GM19043 (cell line): ENCODE results near the gene EMX2.
"Not testable (repeated sequence)": the region's sequence is repeated elsewhere in the genome, so short reads cannot be mapped to it uniquely, and the experiment has no call there.

Source experiments
- ATAC-seq: cut with Tn5 transposase; IDR thresholded peaks from one replicate; pipeline ENCODE4 v1.9.1; 2021; ENCODE audit warnings: low read depth; ENCODE audit not compliant: unreplicated experiment

The EMX2 gene

GRCh38 chr10:117554241-117554814, 11.8 kb downstream of the EMX2 start:
- ATAC-seq = no peak

GRCh38 chr10:117555017-117555416, 12.5 kb downstream of the EMX2 start:
- no peak for ATAC-seq

GRCh38 chr10:117555863-117556262, 13.3 kb downstream of the EMX2 start:
- no peak for ATAC-seq

- no peak for ATAC-seq
Observed at GRCh38 chr10:117556356-117556755, 13.8 kb downstream of the EMX2 start.

DNA sequence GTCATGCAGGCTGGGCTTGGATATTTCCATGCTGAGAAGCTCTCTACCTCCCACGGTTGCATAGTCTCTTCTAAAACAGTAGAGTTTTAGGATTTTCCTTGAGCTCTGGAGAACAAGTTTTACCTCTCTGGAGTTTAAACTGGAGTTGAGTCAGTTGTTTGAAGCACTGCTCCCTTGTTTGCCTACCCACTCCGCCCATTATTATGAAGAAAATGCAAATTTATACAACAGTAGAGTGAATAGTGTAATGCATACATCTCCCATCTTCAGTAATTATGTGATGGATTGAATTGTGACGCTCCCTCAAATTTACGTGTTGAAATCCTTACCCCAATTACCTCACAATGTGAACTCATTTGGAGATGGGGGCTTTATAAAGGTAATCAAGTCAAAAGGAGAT, 17.2 kb downstream of the EMX2 start:
- no peak for ATAC-seq

DNA sequence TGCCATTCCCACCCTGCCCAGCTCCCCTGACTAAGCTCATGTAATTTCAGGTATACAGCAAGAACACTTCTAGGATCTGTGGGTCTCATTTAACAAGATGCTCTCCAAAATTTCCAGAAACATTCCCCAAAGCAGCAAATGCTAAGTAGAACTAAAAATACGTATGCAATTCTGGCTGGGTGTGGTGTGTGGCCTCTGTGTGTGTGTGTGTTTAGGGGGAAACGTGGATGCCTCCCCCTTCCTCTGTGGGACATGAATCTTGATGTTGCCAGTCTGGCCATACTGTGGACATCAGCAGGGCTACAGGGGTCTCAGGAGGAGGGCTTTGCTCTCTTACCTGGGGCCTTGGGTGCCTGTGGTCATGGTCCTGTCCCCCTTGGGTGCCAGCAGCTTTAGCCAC, 18.4 kb downstream of the EMX2 start:
- ATAC-seq = no peak

GRCh38 chr10:117562220-117562619, 19.7 kb downstream of the EMX2 start:
- ATAC-seq = no peak

- ATAC-seq = no peak
Observed at GRCh38 chr10:117562896-117563737, 20.6 kb downstream of the EMX2 start.

- ATAC-seq = no peak
Observed at GRCh38 chr10:117563780-117564179, 21.2 kb downstream of the EMX2 start.

GRCh38 chr10:117565068-117565467, 22.5 kb downstream of the EMX2 start:
- ATAC-seq = no peak

GRCh38 chr10:117568334-117568733, 25.8 kb downstream of the EMX2 start:
- ATAC-seq = no peak

DNA sequence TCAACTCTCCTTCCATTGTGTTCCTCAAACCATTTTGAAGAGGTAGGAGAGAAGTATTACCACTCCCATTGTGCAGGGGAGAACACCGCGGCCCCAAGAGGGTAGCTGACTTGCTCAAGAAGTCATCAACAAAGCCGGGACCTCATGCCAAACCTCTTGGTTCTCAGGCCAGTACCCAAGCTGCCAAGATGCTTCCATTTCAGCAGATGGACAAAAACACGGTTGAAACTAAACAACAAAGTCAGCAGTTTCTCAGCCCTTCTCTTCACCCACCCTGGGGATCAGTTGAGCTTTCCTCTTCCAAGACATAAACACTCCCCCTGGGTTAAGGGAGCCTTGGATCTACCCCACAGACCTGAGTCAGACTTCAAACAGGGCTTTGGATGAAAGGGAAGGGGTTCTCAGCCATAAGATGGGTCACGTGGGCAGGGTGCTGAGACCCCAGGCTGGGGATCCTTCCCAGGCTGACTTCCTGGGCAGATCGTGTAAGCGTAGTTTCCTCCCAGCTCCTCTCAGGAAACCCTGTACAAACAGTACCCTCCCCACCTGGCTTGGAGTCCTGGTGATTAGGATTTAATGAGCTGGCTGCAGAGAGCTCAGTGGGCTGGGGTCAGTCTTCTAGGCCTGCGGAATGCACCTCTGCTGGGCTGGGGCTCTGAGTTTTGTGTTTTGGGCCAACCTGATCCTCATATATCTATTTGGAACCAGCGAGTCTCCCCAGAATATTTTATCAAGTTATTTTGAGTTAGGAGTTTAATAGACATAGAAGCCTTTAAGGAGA, 27.3 kb downstream of the EMX2 start:
- no peak for ATAC-seq

- ATAC-seq = no peak
Observed at GRCh38 chr10:117570880-117571279, 28.3 kb downstream of the EMX2 start.

DNA sequence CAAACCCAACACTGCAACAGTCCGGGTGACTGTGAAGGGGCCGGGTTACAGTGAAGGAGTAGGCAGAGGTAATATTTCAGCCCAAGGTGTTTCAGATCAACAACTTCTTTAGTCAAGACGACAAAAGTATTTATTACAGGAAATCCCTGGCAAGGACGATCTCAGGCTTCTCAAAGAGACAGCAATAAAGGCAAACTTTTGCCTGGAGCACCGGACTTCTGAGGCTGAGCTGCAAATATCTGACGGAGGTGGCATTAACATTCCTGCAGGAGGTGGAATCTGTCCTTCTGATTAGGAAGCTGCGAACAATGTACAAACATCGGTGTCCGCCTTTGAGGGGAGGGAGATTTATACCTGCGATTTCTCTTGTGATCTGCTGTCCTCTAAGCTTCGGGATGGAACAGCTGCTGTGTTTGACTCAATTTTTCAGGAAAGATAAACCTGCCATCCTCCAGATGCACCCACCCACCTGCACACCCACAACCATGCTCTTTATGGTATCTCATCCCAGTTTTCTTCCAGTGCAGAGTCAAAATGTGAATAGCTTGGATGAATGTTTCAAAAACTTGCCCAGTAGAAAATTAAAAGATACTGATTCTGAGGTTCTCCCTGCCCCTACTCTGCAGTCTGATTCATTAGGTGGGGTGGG, 32.1 kb downstream of the EMX2 start:
- no peak for ATAC-seq

DNA sequence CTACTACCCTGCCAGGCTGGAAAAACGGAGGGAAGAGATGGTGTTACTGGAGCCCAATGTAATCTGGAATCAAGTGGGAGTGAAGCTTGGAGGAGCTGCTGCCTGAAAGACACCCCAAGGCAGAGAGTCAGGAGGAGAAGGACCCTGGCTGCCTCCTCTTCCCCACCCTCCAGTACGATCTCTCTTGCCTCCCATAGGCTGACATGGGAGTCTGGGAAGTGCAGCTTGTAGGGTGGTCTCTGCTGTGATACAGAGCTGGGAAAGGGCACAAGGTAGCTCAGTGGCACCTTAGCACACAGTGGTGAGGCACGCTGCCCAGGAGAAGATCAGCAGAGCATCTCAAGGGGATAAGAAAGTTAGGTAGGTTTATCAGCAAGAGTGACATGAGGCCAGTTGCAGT, 35.9 kb downstream of the EMX2 start:
- no peak for ATAC-seq

- ATAC-seq = no peak
Observed at GRCh38 chr10:117578999-117579590, 36.5 kb downstream of the EMX2 start.

GRCh38 chr10:117581961-117582360, 39.4 kb downstream of the EMX2 start:
- no peak for ATAC-seq

GRCh38 chr10:117584831-117585230, 42.3 kb downstream of the EMX2 start:
- not testable (repeated sequence) for ATAC-seq

DNA sequence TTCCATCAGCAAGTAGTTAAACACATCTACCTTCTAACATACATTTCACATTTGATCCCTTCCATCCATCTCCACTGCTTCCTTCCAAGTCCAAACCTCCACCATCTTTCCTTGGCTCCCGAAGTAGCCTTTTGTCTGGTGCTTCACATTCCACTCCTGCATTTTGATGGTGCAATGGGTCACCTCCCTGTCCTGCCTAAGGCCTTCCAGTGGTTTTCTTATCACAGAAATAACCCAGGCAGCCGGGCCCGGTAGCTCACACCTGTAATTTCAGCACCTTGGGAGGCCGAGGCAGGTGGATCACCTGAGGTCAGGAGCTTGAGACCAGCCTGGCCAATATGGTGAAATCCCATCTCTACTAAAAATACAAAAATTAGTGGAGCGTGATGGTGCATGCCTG, 44.5 kb downstream of the EMX2 start:
- no peak for ATAC-seq

DNA sequence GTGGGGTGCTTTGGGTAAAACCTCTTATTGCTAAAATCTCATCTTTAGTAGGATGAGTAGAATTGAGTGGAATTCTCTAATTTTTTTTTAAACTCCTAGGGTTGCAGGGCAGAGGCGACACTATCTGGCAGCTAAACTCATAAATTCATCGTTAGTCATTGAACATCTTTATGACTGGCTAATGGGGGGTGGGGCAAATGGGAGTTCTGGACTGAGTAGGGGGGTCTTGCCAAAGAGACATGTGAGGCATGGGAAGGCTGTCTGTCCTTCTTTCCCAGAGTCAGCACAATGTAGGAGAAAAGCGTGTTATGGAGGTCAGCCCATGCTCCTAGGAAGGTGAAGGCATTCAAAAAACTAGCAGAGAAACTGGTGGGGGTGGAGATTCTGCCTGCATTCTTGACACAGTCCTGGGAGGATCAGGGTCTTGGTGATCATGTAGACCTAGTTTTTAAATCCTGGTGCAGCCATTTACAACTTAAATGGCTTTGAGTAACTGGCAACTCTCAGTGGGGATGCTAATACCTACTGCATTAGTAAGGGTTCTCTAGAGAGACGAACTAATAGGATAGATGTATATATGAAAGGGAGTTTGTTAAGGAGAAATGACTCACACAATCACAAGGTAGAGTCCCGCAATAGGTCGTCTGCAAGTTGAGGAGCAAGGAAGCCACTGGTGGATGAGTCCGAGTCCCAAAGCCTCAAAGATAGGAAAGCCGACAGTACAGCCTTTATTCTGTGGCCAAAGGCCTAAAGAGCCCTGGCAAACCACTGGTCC, 47.7 kb downstream of the EMX2 start:
- no peak for ATAC-seq
